Measurements from ENCODE around the gene DGCR8. TPM values are rescaled to one million over a fixed set of nuclear protein-coding genes. Genes with fewer than 3 reads are reported as not detected.

DGCR8 gene
- total and polyA plus RNA-seq, 2 of the 4 experiments (the other 2 are of a cell fraction): 16.7 to 25.3 TPM

DNA sequence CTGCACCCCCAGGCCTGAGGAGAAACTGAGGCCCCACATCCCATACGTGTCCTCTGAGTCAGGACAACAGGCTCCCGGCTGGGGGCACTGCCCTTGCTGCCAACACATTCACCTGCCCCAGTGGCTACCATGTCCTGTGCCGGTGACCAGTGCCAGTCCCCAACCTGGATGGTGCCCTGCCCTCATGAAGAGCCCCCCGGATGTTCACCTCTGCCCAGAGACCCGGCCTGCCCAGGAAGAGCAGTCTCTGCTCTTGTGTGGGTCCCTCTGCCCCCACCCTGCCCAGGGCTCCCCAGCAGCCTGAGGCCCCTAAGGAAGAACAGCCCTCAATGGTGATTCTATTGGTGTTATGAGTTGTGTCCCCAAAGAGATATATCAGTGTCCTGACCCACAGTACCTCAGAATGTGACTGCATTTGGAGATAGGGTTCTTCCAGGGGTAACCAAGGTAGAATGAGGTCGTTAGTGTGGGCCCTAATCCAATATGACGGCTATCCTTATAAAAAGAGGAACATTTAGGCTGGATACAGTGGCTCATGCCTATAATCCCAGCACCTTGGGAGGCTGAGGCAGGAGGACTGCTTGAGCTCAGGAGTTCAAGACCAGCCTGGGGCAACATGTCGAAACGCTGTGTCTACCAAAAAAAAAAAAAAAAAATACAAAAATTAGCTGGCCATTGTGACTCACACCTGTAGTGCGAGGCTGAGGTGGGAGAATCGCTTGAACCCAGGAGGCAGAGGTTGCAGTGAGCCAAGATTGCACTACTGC, 13.2 kb upstream of the DGCR8 start:
- WGBS, 2 experiments (ENCODE audit: extremely low coverage in 2 of 2, insufficient read length in 1 of 2): 82% methylated on average over 4 of the region's 11 CpGs; no CpG with 5 or more reads in 1 of the 2 experiments
- Histone ChIP-seq H3K4me3 (ENCODE audit: insufficient read depth, low read depth, low read length) (no peak overlapping the region), H3K79me1 (ENCODE audit: low read depth in 1 of 2, low read length in 2 of 2) (no peaks in the 10 kb centered on the region), H4K20me1 (ENCODE audit: insufficient read depth, low read length) (no peaks in the 10 kb centered on the region), H2BK15ac (ENCODE audit: low read depth, low read length) (no peak overlapping the region), H3K9ac (ENCODE audit: low read depth, low read length) (no peak overlapping the region), H3K14ac (replicated peaks; ENCODE audit: low read depth, low read length) (no peak overlapping the region), H3K27ac (ENCODE audit: insufficient read depth, low read length) (no peak overlapping the region), H2AFZ (replicated peaks; ENCODE audit: low read length, poor library complexity) (no peak overlapping the region), H3K9me3 (ENCODE audit: control insufficient read depth, insufficient read depth, low read length) (no peaks in the 10 kb centered on the region), H3K18ac (ENCODE audit: low read depth, low read length) (no peak overlapping the region), H3K27me3 (ENCODE audit: control insufficient read depth, insufficient read depth, low read length) (no peaks in the 10 kb centered on the region), H4K5ac (ENCODE audit: low read depth, low read length) (no peak overlapping the region), H4K91ac (ENCODE audit: insufficient read depth, low read depth, low read length) (no peak overlapping the region), H2BK120ac (ENCODE audit: low read depth, low read length) (no peak overlapping the region), H3K56ac (ENCODE audit: extremely low read depth, insufficient read depth, low read length) (no peak overlapping the region), H3K9me1 (ENCODE audit: insufficient read depth, low read length) (peaks cover 9% of the 10 kb centered on the region), H2AK5ac (ENCODE audit: low read depth, low read length) (no peak overlapping the region), H2BK20ac (ENCODE audit: low read depth, low read length) (no peak overlapping the region), H2AK9ac (replicated peaks; ENCODE audit: low read depth, low read length, poor library complexity) (no peak overlapping the region), H3K4me1 (ENCODE audit: control insufficient read depth, insufficient read depth, low read length) (no peaks in the 10 kb centered on the region), H4K8ac (ENCODE audit: low read depth in 2 of 2, low read length in 2 of 2) (no peak overlapping the region), H3K4me2 (ENCODE audit: low read depth, low read length) (no peak overlapping the region), H3K36me3 (ENCODE audit: control insufficient read depth, insufficient read depth, low read length) (peaks cover 22% of the 10 kb centered on the region), H2BK5ac (ENCODE audit: low read depth, low read length, poor library complexity, severe bottlenecking) (no peak overlapping the region), H3K4ac (ENCODE audit: low read depth, low read length) (no peak overlapping the region), H3K23ac (ENCODE audit: low read depth, low read length) (no peak overlapping the region)
- intact Hi-C loops (cut with micrococcal nuclease) (no loop called here), dilution Hi-C loops (cut with HindIII; ENCODE audit: low sequenced_read_pairs, unreplicated experiment) (no loop called here), in situ Hi-C loops (cut with MboI; ENCODE audit: low sequenced_read_pairs) (no loop called here)
- ATAC-seq (ENCODE audit: low read depth) (no peak), DNase-seq (no peak)
- BruUV-seq (replicated peaks): no TSS peak
- TF ChIP-seq MAFK (IDR thresholded peaks at IDR 0.05; ENCODE audit: low read depth, low read length) (no peak), RFX5 (IDR thresholded peaks at IDR 0.05; ENCODE audit: low read depth, low read length) (no peak), RCOR1 (IDR thresholded peaks at IDR 0.05; ENCODE audit: insufficient replicate concordance, low read length) (no peak), POLR2A (IDR thresholded peaks at IDR 0.05; ENCODE audit: low read depth, low read length) (no peak), CEBPB (IDR thresholded peaks at IDR 0.05; ENCODE audit: low read depth, low read length) (no peak), RAD21 (IDR thresholded peaks at IDR 0.05; ENCODE audit: low read length) (no peak), MXI1 (IDR thresholded peaks at IDR 0.05; ENCODE audit: borderline replicate concordance, low read depth, low read length) (no peak), SMC3 (IDR thresholded peaks at IDR 0.05; ENCODE audit: low read depth, low read length) (no peak), NFE2L2 (IDR thresholded peaks at IDR 0.05; ENCODE audit: low read depth, low read length) (no peak), MAZ (IDR thresholded peaks at IDR 0.05; ENCODE audit: borderline replicate concordance, low read depth, low read length) (no peak), FOS (IDR thresholded peaks at IDR 0.05; ENCODE audit: low read depth, low read length) (no peak), CHD1 (IDR thresholded peaks at IDR 0.05; ENCODE audit: low read depth, low read length) (no peak)
- TF ChIP-seq, protein P1, sequence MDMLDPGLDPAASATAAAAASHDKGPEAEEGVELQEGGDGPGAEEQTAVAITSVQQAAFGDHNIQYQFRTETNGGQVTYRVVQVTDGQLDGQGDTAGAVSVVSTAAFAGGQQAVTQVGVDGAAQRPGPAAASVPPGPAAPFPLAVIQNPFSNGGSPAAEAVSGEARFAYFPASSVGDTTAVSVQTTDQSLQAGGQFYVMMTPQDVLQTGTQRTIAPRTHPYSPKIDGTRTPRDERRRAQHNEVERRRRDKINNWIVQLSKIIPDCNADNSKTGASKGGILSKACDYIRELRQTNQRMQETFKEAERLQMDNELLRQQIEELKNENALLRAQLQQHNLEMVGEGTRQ (IDR thresholded peaks at IDR 0.05; ENCODE audit: low read depth, low read length): no peak
- TF ChIP-seq, protein P2, sequence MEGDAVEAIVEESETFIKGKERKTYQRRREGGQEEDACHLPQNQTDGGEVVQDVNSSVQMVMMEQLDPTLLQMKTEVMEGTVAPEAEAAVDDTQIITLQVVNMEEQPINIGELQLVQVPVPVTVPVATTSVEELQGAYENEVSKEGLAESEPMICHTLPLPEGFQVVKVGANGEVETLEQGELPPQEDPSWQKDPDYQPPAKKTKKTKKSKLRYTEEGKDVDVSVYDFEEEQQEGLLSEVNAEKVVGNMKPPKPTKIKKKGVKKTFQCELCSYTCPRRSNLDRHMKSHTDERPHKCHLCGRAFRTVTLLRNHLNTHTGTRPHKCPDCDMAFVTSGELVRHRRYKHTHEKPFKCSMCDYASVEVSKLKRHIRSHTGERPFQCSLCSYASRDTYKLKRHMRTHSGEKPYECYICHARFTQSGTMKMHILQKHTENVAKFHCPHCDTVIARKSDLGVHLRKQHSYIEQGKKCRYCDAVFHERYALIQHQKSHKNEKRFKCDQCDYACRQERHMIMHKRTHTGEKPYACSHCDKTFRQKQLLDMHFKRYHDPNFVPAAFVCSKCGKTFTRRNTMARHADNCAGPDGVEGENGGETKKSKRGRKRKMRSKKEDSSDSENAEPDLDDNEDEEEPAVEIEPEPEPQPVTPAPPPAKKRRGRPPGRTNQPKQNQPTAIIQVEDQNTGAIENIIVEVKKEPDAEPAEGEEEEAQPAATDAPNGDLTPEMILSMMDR (conservative IDR thresholded peaks at IDR 0.05; ENCODE audit: low read depth, low read length): no peak
- TF ChIP-seq, protein P3, sequence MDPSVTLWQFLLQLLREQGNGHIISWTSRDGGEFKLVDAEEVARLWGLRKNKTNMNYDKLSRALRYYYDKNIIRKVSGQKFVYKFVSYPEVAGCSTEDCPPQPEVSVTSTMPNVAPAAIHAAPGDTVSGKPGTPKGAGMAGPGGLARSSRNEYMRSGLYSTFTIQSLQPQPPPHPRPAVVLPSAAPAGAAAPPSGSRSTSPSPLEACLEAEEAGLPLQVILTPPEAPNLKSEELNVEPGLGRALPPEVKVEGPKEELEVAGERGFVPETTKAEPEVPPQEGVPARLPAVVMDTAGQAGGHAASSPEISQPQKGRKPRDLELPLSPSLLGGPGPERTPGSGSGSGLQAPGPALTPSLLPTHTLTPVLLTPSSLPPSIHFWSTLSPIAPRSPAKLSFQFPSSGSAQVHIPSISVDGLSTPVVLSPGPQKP (IDR thresholded peaks at IDR 0.05; ENCODE audit: borderline replicate concordance, low read depth, low read length): no peak
- CTCF ChIA-PET: no interaction called here
- POLR2A ChIA-PET (ENCODE audit: unreplicated experiment): no interaction called here
